ENCODE results near the gene TNFRSF6B.
A peak's percentile ranks its signal among the peaks of the same experiment; 100 is the strongest.
"Not testable (repeated sequence)": the region's sequence is repeated elsewhere in the genome, so short reads cannot be mapped to it uniquely, and the experiment has no call there.

TNFRSF6B gene, protein sequence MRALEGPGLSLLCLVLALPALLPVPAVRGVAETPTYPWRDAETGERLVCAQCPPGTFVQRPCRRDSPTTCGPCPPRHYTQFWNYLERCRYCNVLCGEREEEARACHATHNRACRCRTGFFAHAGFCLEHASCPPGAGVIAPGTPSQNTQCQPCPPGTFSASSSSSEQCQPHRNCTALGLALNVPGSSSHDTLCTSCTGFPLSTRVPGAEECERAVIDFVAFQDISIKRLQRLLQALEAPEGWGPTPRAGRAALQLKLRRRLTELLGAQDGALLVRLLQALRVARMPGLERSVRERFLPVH

GRCh38 chr20:63696628-63697356 is at the start of gene TNFRSF6B:
TSS of gene TNFRSF6B (plus strand) at chr20:63696652. CDS start at chr20:63696768, 116 bp downstream.
- no peak for DNase-seq

DNA sequence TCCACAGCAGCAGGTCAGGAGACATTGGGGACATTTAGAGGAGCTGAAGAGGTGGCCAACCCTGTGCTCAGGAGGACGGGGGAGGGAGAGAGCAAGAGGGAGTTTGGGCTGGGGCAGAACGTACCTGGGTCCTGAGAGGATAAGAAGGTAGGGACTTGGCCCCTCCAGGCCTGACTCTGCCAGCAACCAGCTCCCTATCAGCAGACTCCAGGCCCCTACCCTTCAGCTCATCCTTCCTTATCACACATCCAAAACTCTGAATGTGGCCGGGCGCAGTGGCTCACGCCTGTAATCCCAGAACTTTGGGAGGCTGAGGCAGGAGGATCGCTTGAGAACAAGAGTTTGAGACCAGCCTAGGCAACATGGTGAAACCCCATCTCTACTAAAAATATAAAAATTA is 48.3 kb upstream of the TNFRSF6B start:
- no peak for DNase-seq

GRCh38 chr20:63648895-63649589 is 47.4 kb upstream of the TNFRSF6B start:
- no peak for DNase-seq

- DNase-seq = not testable (repeated sequence)
Measured at GRCh38 chr20:63650486-63650885, 46.0 kb upstream of the TNFRSF6B start.

- DNase-seq = no peak
Measured at GRCh38 chr20:63651942-63652191, 44.6 kb upstream of the TNFRSF6B start.

GRCh38 chr20:63652192-63652980 is 44.1 kb upstream of the TNFRSF6B start:
- DNase-seq = peak in 1 of 2 experiments; percentile 48

- DNase-seq = peak; percentile 86 to 87
Measured at GRCh38 chr20:63653041-63653973, 43.1 kb upstream of the TNFRSF6B start, which contains the start of gene STMN3. TSS of gene STMN3 (minus strand) at chr20:63653424. CDS start at chr20:63653345, 79 bp downstream.

DNA sequence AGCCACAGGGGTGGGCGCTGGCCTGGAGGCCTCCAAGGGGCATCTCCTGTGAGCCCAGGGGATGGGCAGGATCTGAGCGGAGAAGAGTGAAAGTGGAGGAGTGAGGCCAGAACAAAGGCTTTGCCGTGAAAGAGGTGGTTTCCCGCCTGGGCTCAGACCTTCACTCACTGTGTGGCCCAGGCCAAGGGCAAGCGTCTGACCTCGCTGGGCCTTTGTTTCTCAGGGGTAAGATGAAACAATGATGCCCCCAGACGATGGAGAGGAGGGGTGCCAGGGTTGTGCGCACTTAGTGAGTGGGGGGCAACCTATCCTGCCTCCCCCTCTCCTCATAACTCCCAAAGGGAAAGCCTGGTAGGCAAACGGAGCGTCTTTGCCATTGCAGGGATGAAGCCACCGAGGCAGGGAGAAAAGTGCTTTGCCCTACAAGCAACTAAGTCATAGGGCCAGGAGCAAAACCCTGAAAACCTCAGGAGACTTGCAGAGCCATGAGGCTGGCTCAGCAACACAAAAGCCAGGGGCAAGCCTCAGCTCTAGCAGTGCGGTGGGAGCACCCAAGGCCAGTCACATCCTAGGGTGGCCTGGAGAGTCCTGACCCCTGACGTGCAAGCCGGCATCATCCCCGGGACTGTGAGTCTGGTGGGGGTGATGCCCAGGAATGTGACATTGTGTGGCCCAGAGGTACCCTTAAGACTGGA is 42.3 kb upstream of the TNFRSF6B start:
- no peak for DNase-seq

- DNase-seq = no peak
Measured at GRCh38 chr20:63655249-63655648, 41.2 kb upstream of the TNFRSF6B start.

DNA sequence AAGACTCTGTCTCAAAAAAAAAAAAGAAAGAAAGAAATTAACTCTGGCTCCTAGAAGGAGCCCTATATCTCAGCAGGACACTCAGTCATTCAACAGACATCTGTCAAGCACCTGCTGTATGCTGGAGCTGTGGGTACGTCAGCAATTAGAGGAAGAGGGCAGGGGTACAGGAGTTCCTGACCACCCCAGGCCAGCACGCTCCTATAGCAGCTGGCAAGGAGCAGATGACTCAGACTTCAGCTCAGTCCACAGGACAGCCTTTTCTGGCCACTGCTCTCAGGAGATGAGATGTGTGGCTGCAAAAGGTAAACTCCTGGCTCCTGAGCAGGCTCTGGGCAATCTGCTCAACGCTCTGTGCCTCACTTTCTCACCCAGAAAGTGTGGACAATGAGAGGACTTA is 40.0 kb upstream of the TNFRSF6B start:
- no peak for DNase-seq

DNA sequence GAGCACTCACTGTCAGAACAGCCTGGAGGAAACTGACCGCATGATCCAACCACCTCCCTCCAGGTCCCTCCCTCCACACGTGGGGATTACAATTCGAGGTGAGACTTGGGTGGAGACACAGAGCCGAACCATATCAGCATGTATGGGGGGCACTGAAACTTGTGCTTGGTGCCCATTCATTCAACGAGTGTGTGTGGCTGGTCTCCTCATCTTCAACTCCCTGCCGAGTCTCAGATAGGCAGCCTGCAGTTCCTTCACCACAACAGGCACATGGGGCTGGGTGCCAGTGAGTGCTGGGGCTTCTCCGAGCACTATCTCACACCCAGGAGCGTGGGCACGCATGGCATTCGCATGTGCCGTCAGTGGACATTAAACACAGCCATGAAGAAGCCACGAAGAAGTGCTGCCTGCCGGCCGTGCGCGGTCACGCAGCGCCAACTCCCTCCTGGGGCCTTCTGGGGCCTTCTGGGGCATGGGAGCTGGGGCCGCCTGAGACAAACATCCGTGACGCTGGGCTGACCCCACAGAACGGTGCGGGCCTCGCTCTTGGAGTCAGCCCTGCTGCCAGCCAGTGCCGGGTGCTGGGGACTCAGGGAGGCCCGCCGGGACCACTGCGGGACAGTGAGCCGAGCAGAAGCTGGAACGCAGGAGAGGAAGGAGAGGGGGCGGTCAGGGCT is 39.1 kb upstream of the TNFRSF6B start:
- DNase-seq = no peak

- DNase-seq = peak; percentile 81 to 86
Measured at GRCh38 chr20:63657937-63658748, 38.3 kb upstream of the TNFRSF6B start, which contains the start of gene RTEL1. TSS of gene RTEL1 (plus strand) at chr20:63658312. CDS start at chr20:63659403, 1,091 bp downstream.

DNA sequence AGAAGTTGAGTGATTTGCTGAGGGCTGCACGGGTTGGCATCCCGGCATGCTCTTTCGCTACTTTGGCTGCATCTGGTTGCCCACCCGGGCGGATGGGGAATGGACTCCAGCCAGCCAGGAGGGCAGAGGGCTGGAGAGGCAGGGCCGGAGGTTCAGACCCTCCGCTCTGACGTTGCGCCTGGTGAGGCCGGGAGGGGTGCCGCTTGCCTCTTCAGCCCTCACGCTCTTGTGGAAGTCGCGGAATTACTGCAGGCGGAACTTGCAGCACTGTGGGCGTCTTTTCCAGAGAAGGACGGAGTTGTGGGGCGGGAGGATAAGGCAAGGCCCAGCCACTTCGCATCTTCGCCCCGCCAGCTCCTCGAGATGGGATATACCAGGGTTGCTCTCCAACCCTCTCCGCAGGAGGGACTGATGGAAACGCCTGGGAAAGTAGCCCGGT is 37.7 kb upstream of the TNFRSF6B start:
- DNase-seq = no peak

DNA sequence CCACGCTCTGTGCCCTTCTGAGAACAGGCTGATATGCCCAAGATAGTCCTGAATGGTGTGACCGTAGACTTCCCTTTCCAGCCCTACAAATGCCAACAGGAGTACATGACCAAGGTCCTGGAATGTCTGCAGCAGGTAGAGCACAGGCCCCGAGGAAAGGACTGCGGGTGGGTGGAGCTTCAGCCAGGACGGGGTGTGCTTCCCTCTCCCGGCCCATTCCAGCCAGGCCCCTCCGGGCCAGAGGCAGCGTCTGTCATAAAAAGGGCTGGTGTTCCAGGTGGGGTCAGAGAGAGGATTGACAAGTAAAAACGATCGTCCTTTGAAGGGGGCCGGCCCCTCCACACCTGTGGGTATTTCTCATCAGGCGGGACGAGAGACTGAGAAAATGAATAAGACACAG is 37.1 kb upstream of the TNFRSF6B start:
- DNase-seq = no peak

DNA sequence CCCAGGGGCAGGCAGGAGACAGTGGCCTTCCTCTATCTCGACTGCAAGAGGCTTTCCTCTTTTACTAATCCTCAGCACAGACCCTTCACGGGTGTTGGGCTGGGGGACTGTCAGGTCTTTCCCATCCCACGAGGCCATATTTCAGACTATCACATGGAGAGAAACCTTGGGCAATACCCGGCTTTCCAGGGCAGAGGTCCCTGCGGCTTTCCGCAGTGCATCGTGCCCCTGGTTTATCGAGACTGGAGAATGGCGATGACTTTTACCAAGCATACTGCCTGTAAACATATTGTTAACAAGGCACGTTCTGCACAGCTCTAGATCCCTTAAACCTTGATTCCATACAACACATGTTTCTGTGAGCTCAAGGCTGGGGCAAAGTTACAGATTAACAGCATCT is 36.3 kb upstream of the TNFRSF6B start:
- DNase-seq = not testable (repeated sequence)

GRCh38 chr20:63660622-63661021 is 35.8 kb upstream of the TNFRSF6B start:
- DNase-seq = no peak

DNA sequence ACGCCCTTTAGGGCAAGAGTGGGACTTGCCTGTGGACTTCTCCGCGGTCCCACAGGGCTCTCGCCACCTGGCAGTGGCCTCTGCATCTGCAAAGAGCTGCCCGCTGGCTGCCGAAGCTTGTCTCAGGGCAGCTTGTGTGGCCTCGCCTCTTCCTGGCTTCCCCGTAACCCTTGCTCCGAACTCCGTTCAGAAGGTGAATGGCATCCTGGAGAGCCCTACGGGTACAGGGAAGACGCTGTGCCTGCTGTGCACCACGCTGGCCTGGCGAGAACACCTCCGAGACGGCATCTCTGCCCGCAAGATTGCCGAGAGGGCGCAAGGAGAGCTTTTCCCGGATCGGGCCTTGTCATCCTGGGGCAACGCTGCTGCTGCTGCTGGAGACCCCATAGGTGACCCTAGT is 35.3 kb upstream of the TNFRSF6B start:
- DNase-seq = no peak

GRCh38 chr20:63661959-63662812 is 34.3 kb upstream of the TNFRSF6B start:
- no peak for DNase-seq

- DNase-seq = no peak
Measured at GRCh38 chr20:63662813-63663189, 33.7 kb upstream of the TNFRSF6B start.

All from NCI-H524 (cell line).